Measurements from ENCODE around the gene EVI2B.

DNA sequence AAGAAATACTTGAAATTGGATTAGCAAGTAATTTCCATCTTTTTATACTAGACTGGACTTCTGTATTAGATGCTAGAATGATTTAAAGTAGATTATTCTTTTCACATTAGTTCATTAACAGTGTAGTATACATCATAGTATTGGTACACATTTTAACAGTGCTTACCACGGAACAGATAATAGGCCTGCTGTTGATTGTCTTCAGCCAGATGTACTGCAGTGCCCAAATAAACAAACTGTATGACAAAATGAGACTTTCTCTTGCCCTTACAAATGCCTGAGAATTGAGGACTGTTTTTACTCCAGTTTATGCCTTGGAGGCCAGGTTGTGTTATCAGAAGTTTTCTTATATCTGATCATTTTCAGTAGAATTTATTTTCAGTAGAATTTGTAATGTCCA is 6.9 kb upstream of the EVI2B start:
- TF ChIP-seq, protein P1, sequence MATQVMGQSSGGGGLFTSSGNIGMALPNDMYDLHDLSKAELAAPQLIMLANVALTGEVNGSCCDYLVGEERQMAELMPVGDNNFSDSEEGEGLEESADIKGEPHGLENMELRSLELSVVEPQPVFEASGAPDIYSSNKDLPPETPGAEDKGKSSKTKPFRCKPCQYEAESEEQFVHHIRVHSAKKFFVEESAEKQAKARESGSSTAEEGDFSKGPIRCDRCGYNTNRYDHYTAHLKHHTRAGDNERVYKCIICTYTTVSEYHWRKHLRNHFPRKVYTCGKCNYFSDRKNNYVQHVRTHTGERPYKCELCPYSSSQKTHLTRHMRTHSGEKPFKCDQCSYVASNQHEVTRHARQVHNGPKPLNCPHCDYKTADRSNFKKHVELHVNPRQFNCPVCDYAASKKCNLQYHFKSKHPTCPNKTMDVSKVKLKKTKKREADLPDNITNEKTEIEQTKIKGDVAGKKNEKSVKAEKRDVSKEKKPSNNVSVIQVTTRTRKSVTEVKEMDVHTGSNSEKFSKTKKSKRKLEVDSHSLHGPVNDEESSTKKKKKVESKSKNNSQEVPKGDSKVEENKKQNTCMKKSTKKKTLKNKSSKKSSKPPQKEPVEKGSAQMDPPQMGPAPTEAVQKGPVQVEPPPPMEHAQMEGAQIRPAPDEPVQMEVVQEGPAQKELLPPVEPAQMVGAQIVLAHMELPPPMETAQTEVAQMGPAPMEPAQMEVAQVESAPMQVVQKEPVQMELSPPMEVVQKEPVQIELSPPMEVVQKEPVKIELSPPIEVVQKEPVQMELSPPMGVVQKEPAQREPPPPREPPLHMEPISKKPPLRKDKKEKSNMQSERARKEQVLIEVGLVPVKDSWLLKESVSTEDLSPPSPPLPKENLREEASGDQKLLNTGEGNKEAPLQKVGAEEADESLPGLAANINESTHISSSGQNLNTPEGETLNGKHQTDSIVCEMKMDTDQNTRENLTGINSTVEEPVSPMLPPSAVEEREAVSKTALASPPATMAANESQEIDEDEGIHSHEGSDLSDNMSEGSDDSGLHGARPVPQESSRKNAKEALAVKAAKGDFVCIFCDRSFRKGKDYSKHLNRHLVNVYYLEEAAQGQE (IDR thresholded peaks at IDR 0.05), result no peak
- TF ChIP-seq, protein P2, sequence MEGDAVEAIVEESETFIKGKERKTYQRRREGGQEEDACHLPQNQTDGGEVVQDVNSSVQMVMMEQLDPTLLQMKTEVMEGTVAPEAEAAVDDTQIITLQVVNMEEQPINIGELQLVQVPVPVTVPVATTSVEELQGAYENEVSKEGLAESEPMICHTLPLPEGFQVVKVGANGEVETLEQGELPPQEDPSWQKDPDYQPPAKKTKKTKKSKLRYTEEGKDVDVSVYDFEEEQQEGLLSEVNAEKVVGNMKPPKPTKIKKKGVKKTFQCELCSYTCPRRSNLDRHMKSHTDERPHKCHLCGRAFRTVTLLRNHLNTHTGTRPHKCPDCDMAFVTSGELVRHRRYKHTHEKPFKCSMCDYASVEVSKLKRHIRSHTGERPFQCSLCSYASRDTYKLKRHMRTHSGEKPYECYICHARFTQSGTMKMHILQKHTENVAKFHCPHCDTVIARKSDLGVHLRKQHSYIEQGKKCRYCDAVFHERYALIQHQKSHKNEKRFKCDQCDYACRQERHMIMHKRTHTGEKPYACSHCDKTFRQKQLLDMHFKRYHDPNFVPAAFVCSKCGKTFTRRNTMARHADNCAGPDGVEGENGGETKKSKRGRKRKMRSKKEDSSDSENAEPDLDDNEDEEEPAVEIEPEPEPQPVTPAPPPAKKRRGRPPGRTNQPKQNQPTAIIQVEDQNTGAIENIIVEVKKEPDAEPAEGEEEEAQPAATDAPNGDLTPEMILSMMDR (IDR thresholded peaks at IDR 0.05), result no peak
- TF ChIP-seq MAZ (IDR thresholded peaks at IDR 0.05; ENCODE audit: borderline replicate concordance, low read depth, low read length), result no peak
- TF ChIP-seq MAFK (IDR thresholded peaks at IDR 0.05; ENCODE audit: partially characterized antibody), result no peak
- no peak for TF ChIP-seq RARB (CRISPR knock-in tag; IDR thresholded peaks at IDR 0.05)
- TF ChIP-seq, protein P3, sequence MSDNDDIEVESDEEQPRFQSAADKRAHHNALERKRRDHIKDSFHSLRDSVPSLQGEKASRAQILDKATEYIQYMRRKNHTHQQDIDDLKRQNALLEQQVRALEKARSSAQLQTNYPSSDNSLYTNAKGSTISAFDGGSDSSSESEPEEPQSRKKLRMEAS (IDR thresholded peaks at IDR 0.05), result no peak
- TF ChIP-seq KDM1A (IDR thresholded peaks at IDR 0.05; ENCODE audit: low read depth), result no peak
- TF ChIP-seq JUN (IDR thresholded peaks at IDR 0.05), result no peak
- TF ChIP-seq, protein P4, sequence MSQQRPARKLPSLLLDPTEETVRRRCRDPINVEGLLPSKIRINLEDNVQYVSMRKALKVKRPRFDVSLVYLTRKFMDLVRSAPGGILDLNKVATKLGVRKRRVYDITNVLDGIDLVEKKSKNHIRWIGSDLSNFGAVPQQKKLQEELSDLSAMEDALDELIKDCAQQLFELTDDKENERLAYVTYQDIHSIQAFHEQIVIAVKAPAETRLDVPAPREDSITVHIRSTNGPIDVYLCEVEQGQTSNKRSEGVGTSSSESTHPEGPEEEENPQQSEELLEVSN (IDR thresholded peaks at IDR 0.05; ENCODE audit: borderline replicate concordance, low read depth), result no peak
- TF ChIP-seq ESRRA (IDR thresholded peaks at IDR 0.05; ENCODE audit: borderline replicate concordance, low read length), result no peak
- TF ChIP-seq, protein P5, sequence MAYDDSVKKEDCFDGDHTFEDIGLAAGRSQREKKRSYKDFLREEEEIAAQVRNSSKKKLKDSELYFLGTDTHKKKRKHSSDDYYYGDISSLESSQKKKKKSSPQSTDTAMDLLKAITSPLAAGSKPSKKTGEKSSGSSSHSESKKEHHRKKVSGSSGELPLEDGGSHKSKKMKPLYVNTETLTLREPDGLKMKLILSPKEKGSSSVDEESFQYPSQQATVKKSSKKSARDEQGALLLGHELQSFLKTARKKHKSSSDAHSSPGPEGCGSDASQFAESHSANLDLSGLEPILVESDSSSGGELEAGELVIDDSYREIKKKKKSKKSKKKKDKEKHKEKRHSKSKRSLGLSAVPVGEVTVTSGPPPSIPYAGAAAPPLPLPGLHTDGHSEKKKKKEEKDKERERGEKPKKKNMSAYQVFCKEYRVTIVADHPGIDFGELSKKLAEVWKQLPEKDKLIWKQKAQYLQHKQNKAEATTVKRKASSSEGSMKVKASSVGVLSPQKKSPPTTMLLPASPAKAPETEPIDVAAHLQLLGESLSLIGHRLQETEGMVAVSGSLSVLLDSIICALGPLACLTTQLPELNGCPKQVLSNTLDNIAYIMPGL (CRISPR knock-in tag; IDR thresholded peaks at IDR 0.05; ENCODE audit: borderline replicate concordance), result no peak
- no peak for TF ChIP-seq POLR2A (IDR thresholded peaks at IDR 0.05; ENCODE audit: low read length)
- no peak for TF ChIP-seq PHF8 (IDR thresholded peaks at IDR 0.05; ENCODE audit: borderline replicate concordance, low read depth)
